COLO668 (cell line): ENCODE results near the gene GPR137B.
A peak's percentile ranks its signal among the peaks of the same experiment; 100 is the strongest.
"Not testable (repeated sequence)": the region's sequence is repeated elsewhere in the genome, so short reads cannot be mapped to it uniquely, and the experiment has no call there.

Experiments
- DNase-seq: peaks from one replicate; lab custom pipeline; 2025; ENCODE audit not compliant: unreplicated experiment; lab: John Stamatoyannopoulos, UW

The GPR137B gene

GRCh38 chr1:236160540-236161127 lies 18.3 kb downstream of the GPR137B start:
- no peak for DNase-seq

- DNase-seq, result no peak
These were observed 18.9 kb downstream of the GPR137B start for GRCh38 chr1:236161230-236161629.

GRCh38 chr1:236161755-236162154 lies 19.4 kb downstream of the GPR137B start:
- not testable (repeated sequence) for DNase-seq

GRCh38 chr1:236163463-236164153 lies 21.3 kb downstream of the GPR137B start:
- no peak for DNase-seq

- DNase-seq, result no peak
These were observed 21.9 kb downstream of the GPR137B start for GRCh38 chr1:236164273-236164672.

GRCh38 chr1:236165238-236165981 lies 23.1 kb downstream of the GPR137B start:
- no peak for DNase-seq

- DNase-seq, result no peak
These were observed 23.7 kb downstream of the GPR137B start for GRCh38 chr1:236166041-236166440.

GRCh38 chr1:236167154-236167553 lies 24.8 kb downstream of the GPR137B start:
- DNase-seq, result no peak

- no peak for DNase-seq
These were observed 25.2 kb downstream of the GPR137B start for GRCh38 chr1:236167578-236167977.

- DNase-seq, result peak; percentile 45
These were observed 26.5 kb downstream of the GPR137B start for GRCh38 chr1:236168716-236169429.

- DNase-seq, result no peak
These were observed 29.8 kb downstream of the GPR137B start for GRCh38 chr1:236172041-236172579.

- no peak for DNase-seq
These were observed 30.9 kb downstream of the GPR137B start for GRCh38 chr1:236173174-236173767.

- no peak for DNase-seq
These were observed 33.5 kb downstream of the GPR137B start for GRCh38 chr1:236175642-236176336.

GRCh38 chr1:236176337-236177336 lies 34.3 kb downstream of the GPR137B start:
- DNase-seq, result no peak

- DNase-seq, result no peak
These were observed 37.3 kb downstream of the GPR137B start for GRCh38 chr1:236179634-236180033.

GRCh38 chr1:236181059-236181458 lies 38.7 kb downstream of the GPR137B start:
- DNase-seq, result no peak

GRCh38 chr1:236185687-236186086 lies 43.3 kb downstream of the GPR137B start:
- no peak for DNase-seq

- not testable (repeated sequence) for DNase-seq
These were observed 44.1 kb downstream of the GPR137B start for GRCh38 chr1:236186471-236186870.

GRCh38 chr1:236188084-236188483 lies 45.7 kb downstream of the GPR137B start:
- DNase-seq, result not testable (repeated sequence)
